GM10266 (cell line): ENCODE results near the gene KCNK3.

Source experiments
- DNase-seq: peaks from one replicate; pipeline ENCODE4 v3.0.0; 2012; ENCODE audit errors: extremely low spot score
- TF ChIP-seq, protein P1 (sequence below): IDR thresholded peaks from 2 replicates; pipeline ENCODE4 v1.5.1; 2012; ENCODE audit warnings: mild to moderate bottlenecking, low read depth; ENCODE audit not compliant: control insufficient read depth, insufficient read depth; ENCODE audit errors: missing control alignments

Gene KCNK3

DNA sequence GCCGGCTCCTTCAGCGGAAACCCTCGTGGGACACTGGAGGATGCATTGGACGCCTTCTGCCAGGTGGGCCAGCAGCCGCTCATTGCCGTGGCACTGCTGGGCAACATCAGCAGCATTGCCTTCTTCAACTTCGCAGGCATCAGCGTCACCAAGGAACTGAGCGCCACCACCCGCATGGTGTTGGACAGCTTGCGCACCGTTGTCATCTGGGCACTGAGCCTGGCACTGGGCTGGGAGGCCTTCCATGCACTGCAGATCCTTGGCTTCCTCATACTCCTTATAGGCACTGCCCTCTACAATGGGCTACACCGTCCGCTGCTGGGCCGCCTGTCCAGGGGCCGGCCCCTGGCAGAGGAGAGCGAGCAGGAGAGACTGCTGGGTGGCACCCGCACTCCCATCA lies 85.6 kb downstream of the KCNK3 start:
- no peak for DNase-seq
- TF ChIP-seq, protein P1, sequence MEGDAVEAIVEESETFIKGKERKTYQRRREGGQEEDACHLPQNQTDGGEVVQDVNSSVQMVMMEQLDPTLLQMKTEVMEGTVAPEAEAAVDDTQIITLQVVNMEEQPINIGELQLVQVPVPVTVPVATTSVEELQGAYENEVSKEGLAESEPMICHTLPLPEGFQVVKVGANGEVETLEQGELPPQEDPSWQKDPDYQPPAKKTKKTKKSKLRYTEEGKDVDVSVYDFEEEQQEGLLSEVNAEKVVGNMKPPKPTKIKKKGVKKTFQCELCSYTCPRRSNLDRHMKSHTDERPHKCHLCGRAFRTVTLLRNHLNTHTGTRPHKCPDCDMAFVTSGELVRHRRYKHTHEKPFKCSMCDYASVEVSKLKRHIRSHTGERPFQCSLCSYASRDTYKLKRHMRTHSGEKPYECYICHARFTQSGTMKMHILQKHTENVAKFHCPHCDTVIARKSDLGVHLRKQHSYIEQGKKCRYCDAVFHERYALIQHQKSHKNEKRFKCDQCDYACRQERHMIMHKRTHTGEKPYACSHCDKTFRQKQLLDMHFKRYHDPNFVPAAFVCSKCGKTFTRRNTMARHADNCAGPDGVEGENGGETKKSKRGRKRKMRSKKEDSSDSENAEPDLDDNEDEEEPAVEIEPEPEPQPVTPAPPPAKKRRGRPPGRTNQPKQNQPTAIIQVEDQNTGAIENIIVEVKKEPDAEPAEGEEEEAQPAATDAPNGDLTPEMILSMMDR: no peak

DNA sequence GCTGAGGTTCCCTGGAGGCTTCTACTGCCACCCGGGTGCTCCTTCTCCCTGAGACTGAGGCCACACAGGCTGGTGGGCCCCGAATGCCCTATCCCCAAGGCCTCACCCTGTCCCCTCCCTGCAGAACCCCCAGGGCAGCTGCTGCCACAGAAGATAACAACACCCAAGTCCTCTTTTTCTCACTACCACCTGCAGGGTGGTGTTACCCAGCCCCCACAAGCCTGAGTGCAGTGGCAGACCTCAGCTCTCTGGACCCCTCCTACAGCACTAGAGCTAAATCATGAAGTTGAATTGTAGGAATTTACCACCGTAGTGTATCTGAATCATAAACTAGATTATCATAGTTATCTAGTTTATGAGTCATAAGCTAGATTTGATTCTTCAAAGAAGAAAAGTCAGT lies 86.0 kb downstream of the KCNK3 start:
- TF ChIP-seq, protein P1: no peak
- DNase-seq: no peak

DNA sequence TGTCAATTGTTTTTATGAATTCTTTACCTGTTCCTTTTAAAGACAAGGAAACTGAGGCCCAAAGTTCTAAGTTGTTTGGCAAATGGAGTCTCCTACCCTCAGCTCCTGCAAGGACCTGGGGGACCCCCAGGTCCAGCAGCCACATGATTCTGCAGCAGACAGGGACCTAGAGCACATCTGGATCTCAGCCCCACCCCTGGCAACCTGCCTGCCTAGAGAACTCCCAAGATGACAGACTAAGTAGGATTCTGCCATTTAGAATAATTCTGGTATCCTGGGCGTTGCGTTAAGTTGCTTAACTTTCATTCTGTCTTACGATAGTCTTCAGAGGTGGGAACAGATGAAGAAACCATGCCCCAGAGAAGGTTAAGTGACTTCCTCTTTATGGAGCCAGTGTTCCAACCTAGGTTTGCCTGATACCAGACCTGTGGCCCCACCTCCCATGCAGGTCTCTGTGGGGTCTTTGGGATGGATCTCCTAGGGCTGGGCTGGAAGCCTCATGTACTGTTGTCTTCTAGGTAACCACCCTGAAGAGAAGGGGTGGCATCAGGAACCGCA lies 87.8 kb downstream of the KCNK3 start:
- TF ChIP-seq, protein P1: no peak
- no peak for DNase-seq
